ENCODE data around the gene COL23A1. TPM values are rescaled to one million over a fixed set of nuclear protein-coding genes. Genes with fewer than 3 reads are reported as not detected.

Gene COL23A1
- total RNA-seq, 2 donors from 2014 or later = 0.14 to 0.20 TPM

DNA sequence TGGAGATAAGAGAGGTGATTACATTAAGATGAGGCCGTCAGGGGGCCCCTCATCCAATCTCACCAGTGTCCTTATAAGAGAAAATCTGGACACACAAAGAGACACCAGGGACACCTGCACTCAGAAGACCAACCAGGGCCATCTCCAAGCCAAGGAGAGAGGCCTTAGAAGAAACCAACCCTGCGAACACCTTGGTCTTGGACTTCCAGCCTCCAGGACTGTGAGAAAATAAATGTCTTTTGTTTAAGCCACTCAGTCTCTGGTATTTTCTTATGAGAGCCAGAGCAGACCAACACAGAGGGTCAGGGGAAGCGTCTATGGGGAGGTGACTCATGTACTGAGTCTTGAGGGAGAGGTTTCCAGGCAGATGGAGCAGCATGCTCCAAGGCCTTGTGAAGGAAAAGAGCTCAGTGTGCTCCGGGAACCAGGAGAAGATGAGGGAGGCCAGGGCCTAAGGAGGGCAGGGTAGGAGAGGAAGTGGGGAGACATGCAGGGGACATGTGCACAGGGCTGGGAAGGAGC, 363.0 kb downstream of the COL23A1 start:
- Mint-ChIP-seq H3K36me3 (peaks cover 47 to 64% of the 10 kb centered on the region in 2 donors), H3K9me3 (no peaks in the 10 kb centered on the region), H3K27ac (peak overlapping the region; percentile 76 to 91)
- ATAC-seq (no peak), DNase-seq (ENCODE audit: low spot score in 2 of 2) (no peak)

DNA sequence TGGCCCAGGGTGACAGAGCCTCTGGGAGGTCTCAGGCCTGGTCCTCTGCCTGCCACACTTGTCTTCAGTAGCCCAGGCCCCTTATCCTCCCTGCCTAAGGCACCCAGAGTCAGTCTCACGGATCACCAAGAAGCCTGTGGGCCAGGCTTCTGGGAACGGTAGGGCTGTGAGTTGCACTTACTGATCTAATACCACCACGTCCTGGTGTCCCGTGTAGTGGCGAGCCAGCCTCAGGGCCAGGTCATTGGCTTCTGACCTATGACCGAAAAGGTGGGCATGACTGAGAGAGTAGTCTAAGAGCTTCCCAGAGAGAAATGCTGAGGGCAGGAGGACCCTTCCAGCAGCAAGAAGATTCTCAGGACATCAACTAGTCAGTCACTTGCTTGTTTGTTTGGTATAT, 365.0 kb downstream of the COL23A1 start:
- Mint-ChIP-seq H3K9me3 (no peaks in the 10 kb centered on the region), H3K36me3 (peaks cover 32 to 47% of the 10 kb centered on the region in 2 donors), H3K27ac (no peak overlapping the region)
- ATAC-seq (no peak), DNase-seq (ENCODE audit: low spot score in 2 of 2) (no peak)

- Mint-ChIP-seq H3K9me3 (no peaks in the 10 kb centered on the region), H3K36me3 (peaks cover 25 to 46% of the 10 kb centered on the region in 2 donors), H3K27ac (peak overlapping the region in 1 of 2 donors; percentile 53)
- ATAC-seq = no peak
- DNase-seq (ENCODE audit: low spot score in 2 of 2) = no peak
Observed at GRCh38 chr5:178224403-178224802, 365.8 kb downstream of the COL23A1 start.

DNA sequence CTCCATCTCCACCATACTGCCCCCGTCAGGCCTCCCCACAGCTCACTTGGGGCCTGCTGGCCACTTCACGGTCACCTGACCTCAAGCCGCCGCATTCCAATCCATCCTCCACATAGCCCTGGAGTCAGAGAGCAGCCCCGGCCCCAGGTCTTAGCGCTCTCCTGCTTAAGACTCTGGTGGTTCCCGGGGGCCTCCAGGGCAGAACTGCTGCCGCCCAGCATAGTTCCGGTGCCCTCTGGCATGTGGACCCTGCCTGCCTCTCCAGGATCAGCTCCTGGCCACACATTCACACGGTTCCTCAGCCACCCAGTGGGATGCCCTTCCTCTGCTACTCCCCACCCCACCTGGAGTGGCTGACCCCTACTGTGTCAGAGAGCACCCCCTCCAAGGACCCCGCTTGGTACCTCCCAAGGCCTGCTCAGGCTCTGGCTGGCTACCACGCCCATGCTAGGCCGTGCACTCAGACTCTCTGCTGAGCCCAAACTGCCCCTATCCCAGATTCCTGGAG, 366.3 kb downstream of the COL23A1 start:
- DNase-seq (ENCODE audit: low spot score in 2 of 2) = no peak
- no peaks in the 10 kb centered on the region for H3K9me3 Mint-ChIP-seq
- ATAC-seq = peak in 1 of 2 donors; percentile 1
- peaks cover 20 to 46% of the 10 kb centered on the region in 2 donors for H3K36me3 Mint-ChIP-seq
- peak overlapping the region; percentile 53 to 70 for H3K27ac Mint-ChIP-seq

GRCh38 chr5:178223196-178223773, 366.9 kb downstream of the COL23A1 start:
- peaks cover 17 to 42% of the 10 kb centered on the region in 2 donors for H3K36me3 Mint-ChIP-seq
- no peak for DNase-seq (ENCODE audit: low spot score in 2 of 2)
- peak overlapping the region; percentile 53 to 70 for H3K27ac Mint-ChIP-seq
- H3K9me3 Mint-ChIP-seq = no peaks in the 10 kb centered on the region
- ATAC-seq = no peak

DNA sequence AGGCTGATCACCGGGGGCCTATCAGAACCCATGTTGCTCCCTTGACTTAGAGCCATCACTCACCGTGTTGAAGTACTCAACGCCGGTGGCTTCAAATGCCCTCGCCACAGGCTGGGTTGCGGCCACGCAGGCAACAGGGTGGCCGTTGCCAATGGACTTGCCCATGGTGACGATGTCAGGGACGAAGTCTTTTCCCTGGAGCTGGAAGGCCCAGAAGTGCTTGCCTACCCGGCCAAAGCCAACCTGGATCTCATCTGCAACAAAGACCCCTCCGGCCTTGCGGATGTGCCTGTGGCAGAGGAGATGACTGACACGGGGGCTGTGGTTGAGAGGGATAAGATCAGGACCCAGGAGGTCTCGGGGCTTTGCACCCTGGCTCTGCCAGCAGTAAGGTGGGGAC, 367.9 kb downstream of the COL23A1 start:
- no peaks in the 10 kb centered on the region for H3K9me3 Mint-ChIP-seq
- H3K36me3 Mint-ChIP-seq = peaks cover 8 to 32% of the 10 kb centered on the region in 2 donors
- H3K27ac Mint-ChIP-seq = no peak overlapping the region
- DNase-seq (ENCODE audit: low spot score in 2 of 2) (no peak), ATAC-seq (peak in 1 of 2 donors; percentile 5)

DNA sequence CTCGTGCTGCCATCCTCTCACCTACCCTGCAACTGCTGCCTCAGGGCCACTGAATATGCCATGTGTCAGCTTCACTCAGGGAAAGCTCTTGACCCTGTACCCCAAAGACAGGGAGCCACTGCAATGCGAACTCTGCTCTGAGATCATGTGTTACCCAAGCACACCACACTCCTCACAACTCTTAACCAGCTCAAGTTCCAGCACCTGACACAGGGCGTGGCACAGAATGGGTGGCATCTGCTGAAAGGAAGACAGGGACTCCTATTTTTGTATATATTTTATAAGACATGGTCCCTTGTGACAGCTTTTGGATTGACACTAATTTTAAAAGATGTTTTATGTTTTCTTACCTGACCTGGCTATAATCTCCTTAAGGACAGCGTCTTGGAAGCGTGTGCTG, 368.3 kb downstream of the COL23A1 start:
- ATAC-seq = peak in 1 of 2 donors; percentile 3

DNA sequence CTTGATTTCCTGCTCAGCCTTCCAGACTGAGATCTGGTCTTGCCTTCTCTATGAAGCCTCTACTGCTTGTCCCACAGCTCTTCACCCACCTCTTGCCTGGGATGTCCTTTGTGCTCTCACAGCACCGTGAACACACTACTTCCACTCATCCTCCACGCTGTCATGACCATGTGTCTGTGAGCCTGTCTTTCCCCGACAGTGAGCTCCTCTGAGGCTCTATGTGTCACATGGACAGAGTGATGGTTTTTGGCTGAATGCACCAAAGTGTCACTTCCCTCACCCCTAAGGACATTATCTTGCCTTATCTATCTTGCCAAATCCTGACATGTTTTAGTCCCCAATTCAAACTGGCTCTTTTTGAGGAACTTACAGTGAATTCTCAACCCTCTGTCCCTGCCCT, 368.9 kb downstream of the COL23A1 start:
- Mint-ChIP-seq H3K36me3 (peaks cover 10 to 25% of the 10 kb centered on the region in 2 donors), H3K9me3 (no peaks in the 10 kb centered on the region), H3K27ac (peak overlapping the region; percentile 40 to 53)
- no peak for DNase-seq (ENCODE audit: low spot score in 2 of 2)
- peak in 1 of 2 donors; percentile 17 for ATAC-seq

More for the DNA sequence above, 368.3 kb downstream of the COL23A1 start:
- DNase-seq (ENCODE audit: low spot score in 2 of 2) = no peak
- peaks cover 5 to 28% of the 10 kb centered on the region in 2 donors for H3K36me3 Mint-ChIP-seq
- peak overlapping the region; percentile 40 to 53 for H3K27ac Mint-ChIP-seq
- no peaks in the 10 kb centered on the region for H3K9me3 Mint-ChIP-seq

DNA sequence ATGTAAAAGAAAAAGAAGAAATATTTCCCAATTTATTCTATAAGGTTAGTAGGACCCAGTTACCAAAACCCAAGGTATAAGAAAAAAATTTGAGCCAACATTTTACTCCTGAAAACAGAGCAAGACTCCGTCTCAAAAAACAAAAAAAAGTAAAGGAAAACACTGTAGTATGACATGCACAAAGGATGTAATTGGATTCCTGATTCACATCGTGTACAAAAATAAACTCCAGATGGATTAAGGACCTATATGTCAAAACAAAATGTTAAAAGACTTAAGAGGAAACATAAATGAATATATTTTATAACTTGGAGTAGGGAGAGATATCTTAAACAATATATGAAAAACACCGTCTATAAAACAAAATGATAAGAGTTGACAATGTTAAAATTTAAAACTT, 371.4 kb downstream of the COL23A1 start:
- DNase-seq (ENCODE audit: low spot score in 2 of 2) = no peak
- peaks cover 12 to 28% of the 10 kb centered on the region in 2 donors for H3K36me3 Mint-ChIP-seq
- ATAC-seq = no peak
- H3K9me3 Mint-ChIP-seq = no peaks in the 10 kb centered on the region
- peak overlapping the region in 1 of 2 donors; percentile 31 for H3K27ac Mint-ChIP-seq

DNA sequence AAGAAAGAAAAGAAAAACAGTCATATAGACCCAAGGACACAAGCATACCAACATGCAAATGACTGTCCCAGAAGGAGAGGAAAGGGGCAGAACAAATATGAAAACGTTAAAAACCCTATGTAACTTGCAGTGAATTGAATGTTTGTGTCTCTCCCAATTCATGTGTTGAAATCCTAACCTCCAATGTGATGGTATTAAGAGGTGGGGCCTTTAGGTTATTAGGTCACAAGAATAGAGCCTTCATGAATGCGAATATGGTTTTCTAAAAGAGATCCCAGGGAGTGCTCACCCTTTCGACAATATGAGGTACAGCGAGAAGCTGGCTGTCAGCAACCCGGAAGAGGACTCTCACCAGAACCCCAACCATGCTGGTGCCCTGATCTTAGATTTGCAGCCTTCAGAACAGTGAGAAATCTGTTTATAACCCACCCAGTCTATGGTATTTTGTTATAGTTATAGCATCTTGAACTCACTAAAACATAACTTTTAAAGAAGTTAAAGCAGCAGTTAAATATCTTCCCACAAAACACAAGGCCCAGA, 371.9 kb downstream of the COL23A1 start:
- no peak for ATAC-seq
- Mint-ChIP-seq H3K36me3 (peaks cover 12 to 26% of the 10 kb centered on the region in 2 donors), H3K27ac (peak overlapping the region in 1 of 2 donors; percentile 31)

GRCh38 chr5:178216779-178217178, 373.4 kb downstream of the COL23A1 start:
- no peak for ATAC-seq
- no peaks in the 10 kb centered on the region for H3K9me3 Mint-ChIP-seq
- H3K36me3 Mint-ChIP-seq = peaks cover 7 to 22% of the 10 kb centered on the region in 2 donors
- no peak for DNase-seq (ENCODE audit: low spot score in 2 of 2)
- peak overlapping the region; percentile 0 to 17 for H3K27ac Mint-ChIP-seq

More for the DNA sequence above, 371.9 kb downstream of the COL23A1 start:
- no peak for DNase-seq (ENCODE audit: low spot score in 2 of 2)
- no peaks in the 10 kb centered on the region for H3K9me3 Mint-ChIP-seq

DNA sequence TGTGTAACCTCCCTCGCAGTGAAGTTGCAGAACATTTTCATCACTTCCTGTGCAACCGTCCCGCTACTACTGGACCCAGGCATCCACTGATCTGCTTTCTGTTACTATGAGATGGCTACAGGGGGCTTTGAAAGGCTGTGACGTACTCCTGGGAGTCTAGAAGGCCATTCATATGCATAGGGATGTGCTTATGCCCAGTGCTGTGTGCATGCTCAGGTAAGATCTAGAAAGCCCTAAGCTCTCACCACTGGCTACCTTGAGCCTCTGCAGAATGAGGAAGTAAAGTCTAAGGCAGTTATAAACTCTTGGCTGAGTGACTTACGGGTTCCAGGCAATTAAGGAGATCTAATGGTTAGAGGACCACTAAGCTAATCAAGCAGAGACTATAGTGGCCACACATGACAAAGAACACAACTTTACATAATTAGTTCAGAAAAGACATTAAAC, 374.1 kb downstream of the COL23A1 start:
- H3K9me3 Mint-ChIP-seq = no peaks in the 10 kb centered on the region
- ATAC-seq (no peak), DNase-seq (ENCODE audit: low spot score in 2 of 2) (no peak)
- H3K36me3 Mint-ChIP-seq = peaks cover 7 to 22% of the 10 kb centered on the region in 2 donors
- peak overlapping the region; percentile 0 to 90 for H3K27ac Mint-ChIP-seq

DNA sequence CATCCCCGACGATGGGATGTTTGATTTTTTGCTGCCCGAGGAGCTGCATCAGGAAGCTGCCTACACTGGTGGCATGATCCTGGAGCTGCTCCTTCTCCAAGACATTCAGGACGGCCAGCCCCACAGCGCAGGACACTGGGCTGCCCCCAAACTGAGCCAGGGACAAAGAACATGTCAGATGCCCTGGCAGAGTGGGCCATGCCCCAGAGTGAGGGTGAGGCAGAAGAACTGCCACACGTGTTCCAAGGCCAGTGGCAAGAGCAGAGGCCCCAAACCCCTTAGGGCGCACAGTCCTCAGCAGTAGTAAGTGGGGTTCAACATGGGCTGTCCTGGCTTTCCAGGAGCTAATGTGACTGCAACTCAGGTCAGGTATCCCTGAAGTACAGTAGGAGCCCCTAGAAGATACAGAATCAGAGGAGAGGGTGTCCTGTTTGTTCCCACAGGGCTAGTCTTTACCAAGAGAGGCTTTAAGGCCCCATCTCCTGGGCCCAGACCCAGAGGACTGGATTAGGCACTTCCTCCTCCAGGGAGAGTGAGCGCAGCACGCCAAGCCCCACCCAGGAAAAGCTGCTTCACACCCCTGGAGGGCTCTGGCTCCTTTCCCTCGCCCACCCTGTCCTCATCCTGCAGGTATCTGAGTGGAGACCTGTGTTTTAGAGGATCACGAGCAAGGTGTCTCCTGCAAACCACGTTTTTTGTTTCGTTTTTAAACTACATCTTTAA, 374.8 kb downstream of the COL23A1 start:
- peaks cover 7 to 22% of the 10 kb centered on the region in 2 donors for H3K36me3 Mint-ChIP-seq
- H3K27ac Mint-ChIP-seq = peak overlapping the region in 1 of 2 donors; percentile 98
- no peak for DNase-seq (ENCODE audit: low spot score in 2 of 2)
- ATAC-seq = peak; percentile 3
- no peaks in the 10 kb centered on the region for H3K9me3 Mint-ChIP-seq

GRCh38 chr5:178214160-178214803, 375.9 kb downstream of the COL23A1 start:
- ATAC-seq = peak; percentile 1 to 3
- H3K27ac Mint-ChIP-seq = peak overlapping the region in 1 of 2 donors; percentile 99
- no peaks in the 10 kb centered on the region for H3K9me3 Mint-ChIP-seq
- peaks cover 19 to 28% of the 10 kb centered on the region in 2 donors for H3K36me3 Mint-ChIP-seq
- no peak for DNase-seq (ENCODE audit: low spot score in 2 of 2)

- Mint-ChIP-seq H3K27ac (peak overlapping the region; percentile 58 to 99), H3K36me3 (peaks cover 24 to 28% of the 10 kb centered on the region in 2 donors), H3K9me3 (no peaks in the 10 kb centered on the region)
- no peak for ATAC-seq
- no peak for DNase-seq (ENCODE audit: low spot score in 2 of 2)
Observed at GRCh38 chr5:178213748-178214151, 376.4 kb downstream of the COL23A1 start.

- no peak for DNase-seq (ENCODE audit: low spot score in 2 of 2)
- H3K36me3 Mint-ChIP-seq = peaks cover 27 to 31% of the 10 kb centered on the region in 2 donors
- H3K27ac Mint-ChIP-seq = peak overlapping the region; percentile 58 to 99
- no peaks in the 10 kb centered on the region for H3K9me3 Mint-ChIP-seq
- ATAC-seq = peak; percentile 1 to 2
Observed at GRCh38 chr5:178213003-178213461, 377.2 kb downstream of the COL23A1 start.

Measured in activated naive CD4-positive, alpha-beta T cell treated with anti-CD3 and anti-CD28 coated beads, Interleukin-2, amount 50 U/mL, for 72 hours (primary cell).